ENCODE data around the gene HINFP.

GRCh38 chr11:119106564-119107537 lies 14.5 kb upstream of the HINFP start, which contains the start of gene C2CD2L:
- no peak for TF ChIP-seq HDAC6 (IDR thresholded peaks at IDR 0.05; ENCODE audit: low read depth, low read length)
- no peak for TF ChIP-seq CTCF (IDR thresholded peaks at IDR 0.05; ENCODE audit: control extremely low read depth in 1 of 3, insufficient read depth in 1 of 3, low read depth in 1 of 3, low read length in 3 of 3)
- no peak for TF ChIP-seq ZNF274 (IDR thresholded peaks at IDR 0.05; ENCODE audit: borderline replicate concordance, extremely low read depth, low read length)
- TF ChIP-seq CEBPB (IDR thresholded peaks at IDR 0.05; ENCODE audit: low read depth, low read length), result no peak
- TF ChIP-seq EZH2 (IDR thresholded peaks at IDR 0.05; ENCODE audit: low read depth, low read length, severe bottlenecking), result no peak
- no peak for TF ChIP-seq POLR2AphosphoS5 (IDR thresholded peaks at IDR 0.05; ENCODE audit: low read depth, low read length)
- no peak for TF ChIP-seq RAD21 (IDR thresholded peaks at IDR 0.05 in 1 of 2, conservative IDR thresholded peaks at IDR 0.05 in 1 of 2; ENCODE audit: low read depth in 2 of 2, low read length in 2 of 2)
- TF ChIP-seq YY1 (IDR thresholded peaks at IDR 0.05; ENCODE audit: low read depth, low read length), result no peak
- TF ChIP-seq GABPA (IDR thresholded peaks at IDR 0.05; ENCODE audit: borderline replicate concordance, insufficient read depth, low read length), result no peak
- TF ChIP-seq EP300 (IDR thresholded peaks at IDR 0.05; ENCODE audit: borderline replicate concordance in 1 of 2, low read depth in 2 of 2, low read length in 2 of 2), result no peak
- TF ChIP-seq TAF1 (IDR thresholded peaks at IDR 0.05; ENCODE audit: low read depth, low read length), result no peak
- TF ChIP-seq SRF (IDR thresholded peaks at IDR 0.05; ENCODE audit: low read depth, low read length), result no peak
- TF ChIP-seq NANOG (IDR thresholded peaks at IDR 0.05; ENCODE audit: insufficient read depth, low read depth, low read length, poor library complexity, severe bottlenecking), result no peak
- TF ChIP-seq TBP (IDR thresholded peaks at IDR 0.05; ENCODE audit: low read depth, low read length), result 0 out of 2 replicates have a peak, but pooled peaks have one; percentile 11

All from H1 (cell line).